ENCODE measurements around the gene LIMCH1. TPM values are rescaled to one million over a fixed set of nuclear protein-coding genes. Genes with fewer than 3 reads are reported as not detected.

The LIMCH1 gene
- total and polyA plus RNA-seq, 2 of the 8 experiments (the other 6 are each of a cell fraction or from before 2014, with no cell fraction given) = 2.7 to 3.0 TPM

DNA sequence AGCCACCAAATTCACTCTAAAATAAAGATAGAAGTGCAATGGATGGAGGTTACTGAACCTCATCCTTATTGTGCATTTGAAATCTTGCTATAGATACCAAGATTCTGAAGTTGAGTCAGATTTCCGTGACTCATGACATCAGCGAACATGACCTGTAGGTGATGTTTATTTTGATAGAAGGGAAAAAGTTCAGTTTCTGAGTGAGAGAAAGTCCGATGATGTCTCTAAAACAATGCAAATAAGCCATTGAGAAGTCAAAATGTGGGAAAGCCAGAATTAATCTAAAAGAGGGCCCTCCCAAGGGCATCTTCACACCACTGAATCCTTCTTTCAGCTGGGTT lies 190.6 kb downstream of the LIMCH1 start:
- 83% methylated on average over 3 of the region's 3 CpGs; no CpG with 5 or more reads in 1 of the 2 experiments for WGBS, 2 experiments (ENCODE audit: extremely low coverage in 1 of 2, insufficient coverage in 1 of 2, insufficient read length in 1 of 2, insufficient replicate concordance in 2 of 2, low coverage in 1 of 2, low lambda C conversion rate in 2 of 2, missing lambda C conversion rate in 1 of 2)
- Histone ChIP-seq H4K91ac (replicated peaks; ENCODE audit: insufficient read length, low read length) (no peak overlapping the region), H3K4me3 (ENCODE audit: extremely low read depth in 1 of 4, insufficient read depth in 2 of 4, low read depth in 3 of 4, low read length in 4 of 4) (no peak overlapping the region), H2AK5ac (ENCODE audit: low read depth, low read length) (no peak overlapping the region), H3K4ac (replicated peaks; ENCODE audit: insufficient read length, low read depth, low read length) (no peak overlapping the region), H2BK120ac (replicated peaks; ENCODE audit: low read depth, low read length) (no peak overlapping the region), H3K18ac (ENCODE audit: extremely low read depth, low read length) (no peak overlapping the region), H2AFZ (ENCODE audit: low read length) (no peak overlapping the region), H4K8ac (ENCODE audit: extremely low read depth, insufficient read depth, low read length) (no peak overlapping the region), H3K79me1 (ENCODE audit: low read depth, low read length) (no peaks in the 10 kb centered on the region), H3K4me1 (replicated peaks in 1 of 4; ENCODE audit: control insufficient read depth in 3 of 4, insufficient read depth in 4 of 4, low read length in 3 of 4) (no peaks in the 10 kb centered on the region), H2BK20ac (ENCODE audit: low read length) (no peak overlapping the region), H3K4me2 (ENCODE audit: insufficient read depth in 1 of 2, low read depth in 2 of 2, low read length in 2 of 2) (no peak overlapping the region), H3K27ac (ENCODE audit: low read depth, low read length) (no peak overlapping the region), H4K5ac (ENCODE audit: insufficient read length, low read depth, low read length) (no peak overlapping the region), H3K9me3 (ENCODE audit: insufficient read depth in 2 of 2, low read depth in 1 of 2, low read length in 1 of 2) (no peaks in the 10 kb centered on the region), H4K20me1 (replicated peaks in 1 of 2; ENCODE audit: control insufficient read depth in 1 of 2, insufficient read depth in 2 of 2, low read length in 2 of 2) (no peaks in the 10 kb centered on the region), H3K23me2 (ENCODE audit: low read depth, low read length) (no peaks in the 10 kb centered on the region), H3K56ac (replicated peaks; ENCODE audit: insufficient read length, low read depth, low read length) (no peak overlapping the region), H3K14ac (ENCODE audit: insufficient read length) (no peak overlapping the region), H2BK15ac (ENCODE audit: low read length) (no peak overlapping the region), H2BK5ac (ENCODE audit: low read depth, low read length) (no peak overlapping the region), H2BK12ac (ENCODE audit: low read depth, low read length) (no peak overlapping the region), H3K79me2 (ENCODE audit: control insufficient read depth in 1 of 2, insufficient read depth in 2 of 2, low read length in 2 of 2) (no peaks in the 10 kb centered on the region), H3K27me3 (replicated peaks in 1 of 4; ENCODE audit: control insufficient read depth in 3 of 4, extremely low read depth in 1 of 4, insufficient read depth in 3 of 4, low read length in 3 of 4) (peaks cover 0 to 2% (median 0%) of the 10 kb centered on the region in 4 experiments; a peak in 4 of 7 replicates), H3K23ac (ENCODE audit: insufficient read length) (no peak overlapping the region), H3K9ac (replicated peaks in 1 of 4; ENCODE audit: extremely low read depth in 1 of 4, low read depth in 3 of 4, low read length in 3 of 4) (no peak overlapping the region), H3K36me3 (ENCODE audit: control insufficient read depth in 2 of 4, insufficient read depth in 4 of 4, low read length in 3 of 4) (no peaks in the 10 kb centered on the region)
- DNase-seq (ENCODE audit: low read depth in 1 of 2, low spot score in 2 of 2) = no peak
- POLR2A ChIA-PET (ENCODE audit: partially characterized antibody) = no interaction called here
- no peak for FAIRE-seq
- CTCF ChIA-PET (ENCODE audit: partially characterized antibody) = interaction anchor here (0.9 to 7.3 kb wide), 6 partner anchors 24 to 158 kb away, joined by 3 to 58 read pairs (median 12); no protein-coding TSS in a partner anchor
- TF ChIP-seq, protein P1, sequence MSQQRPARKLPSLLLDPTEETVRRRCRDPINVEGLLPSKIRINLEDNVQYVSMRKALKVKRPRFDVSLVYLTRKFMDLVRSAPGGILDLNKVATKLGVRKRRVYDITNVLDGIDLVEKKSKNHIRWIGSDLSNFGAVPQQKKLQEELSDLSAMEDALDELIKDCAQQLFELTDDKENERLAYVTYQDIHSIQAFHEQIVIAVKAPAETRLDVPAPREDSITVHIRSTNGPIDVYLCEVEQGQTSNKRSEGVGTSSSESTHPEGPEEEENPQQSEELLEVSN (IDR thresholded peaks at IDR 0.05) = no peak
- TF ChIP-seq NRF1 (IDR thresholded peaks at IDR 0.05; ENCODE audit: low read depth, low read length) = no peak
- TF ChIP-seq CTBP2 (IDR thresholded peaks at IDR 0.05; ENCODE audit: borderline replicate concordance, insufficient read depth, insufficient read length, low read length) = no peak
- TF ChIP-seq TBP (IDR thresholded peaks at IDR 0.05; ENCODE audit: low read depth, low read length) = no peak
- no peak for TF ChIP-seq JUN (IDR thresholded peaks at IDR 0.05; ENCODE audit: low read depth, low read length)
- no peak for TF ChIP-seq JUND (IDR thresholded peaks at IDR 0.05; ENCODE audit: low read length)
- TF ChIP-seq, protein P2, sequence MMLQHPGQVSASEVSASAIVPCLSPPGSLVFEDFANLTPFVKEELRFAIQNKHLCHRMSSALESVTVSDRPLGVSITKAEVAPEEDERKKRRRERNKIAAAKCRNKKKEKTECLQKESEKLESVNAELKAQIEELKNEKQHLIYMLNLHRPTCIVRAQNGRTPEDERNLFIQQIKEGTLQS (IDR thresholded peaks at IDR 0.05; ENCODE audit: insufficient read depth, low read depth, low read length) = no peak
- TF ChIP-seq FOSL1 (IDR thresholded peaks at IDR 0.05; ENCODE audit: insufficient read depth, low read depth, low read length) = no peak
- TF ChIP-seq, protein P3, sequence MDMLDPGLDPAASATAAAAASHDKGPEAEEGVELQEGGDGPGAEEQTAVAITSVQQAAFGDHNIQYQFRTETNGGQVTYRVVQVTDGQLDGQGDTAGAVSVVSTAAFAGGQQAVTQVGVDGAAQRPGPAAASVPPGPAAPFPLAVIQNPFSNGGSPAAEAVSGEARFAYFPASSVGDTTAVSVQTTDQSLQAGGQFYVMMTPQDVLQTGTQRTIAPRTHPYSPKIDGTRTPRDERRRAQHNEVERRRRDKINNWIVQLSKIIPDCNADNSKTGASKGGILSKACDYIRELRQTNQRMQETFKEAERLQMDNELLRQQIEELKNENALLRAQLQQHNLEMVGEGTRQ (IDR thresholded peaks at IDR 0.05; ENCODE audit: low read length) = no peak
- no peak for TF ChIP-seq SRF (IDR thresholded peaks at IDR 0.05; ENCODE audit: low read depth, low read length)
- no peak for TF ChIP-seq EP300 (IDR thresholded peaks at IDR 0.05; ENCODE audit: borderline replicate concordance in 1 of 2, low read depth in 2 of 2, low read length in 2 of 2)
- TF ChIP-seq KDM4A (IDR thresholded peaks at IDR 0.05; ENCODE audit: low read depth, low read length, severe bottlenecking) = no peak
